ENCODE results near the gene QSER1. TPM values are rescaled to one million over a fixed set of nuclear protein-coding genes. Genes with fewer than 3 reads are reported as not detected.

QSER1 gene
- total and polyA plus RNA-seq, 2 donors (not counting 1 experiment from before 2014, with no cell fraction given): 9.6 to 17.2 TPM

DNA sequence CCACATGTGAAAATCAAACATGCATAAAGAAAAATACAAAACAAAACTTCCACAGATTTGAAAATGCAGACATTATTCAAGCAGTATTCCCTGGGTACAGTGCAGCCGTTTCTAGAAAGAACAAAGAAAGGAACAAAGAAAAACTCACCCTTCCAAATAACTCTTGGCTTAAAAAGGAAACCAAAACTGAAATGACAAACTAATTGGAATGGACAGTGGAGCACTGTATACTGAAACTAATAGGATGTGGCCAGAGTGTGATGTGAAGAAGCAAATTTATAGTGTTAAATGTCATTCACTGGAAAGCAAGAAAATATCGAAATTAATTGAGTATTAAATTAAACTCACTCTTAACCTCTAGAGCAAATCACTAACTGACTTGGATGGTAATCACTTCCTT is 55.4 kb downstream of the QSER1 start:
- Histone ChIP-seq H3K36me3 (ENCODE audit: control insufficient read depth, insufficient read depth, low read length) (no peaks in the 10 kb centered on the region), H3K4me3 (replicated peaks in 1 of 4; ENCODE audit: control extremely low read depth in 1 of 4, insufficient read depth in 1 of 4, low read depth in 3 of 4, low read length in 4 of 4) (no peak overlapping the region), H3K4me1 (ENCODE audit: control insufficient read depth, extremely low read depth, insufficient read depth, low read length) (no peaks in the 10 kb centered on the region), H3K9me3 (ENCODE audit: control insufficient read depth, insufficient read depth, low read depth, low read length) (no peaks in the 10 kb centered on the region), H3K79me2 (ENCODE audit: control insufficient read depth, insufficient read depth, low read length) (no peaks in the 10 kb centered on the region), H3K4me2 (ENCODE audit: extremely low read depth, insufficient read depth, low read length) (no peak overlapping the region), H4K20me1 (ENCODE audit: control insufficient read depth, extremely low read depth, insufficient read depth, low read length) (no peaks in the 10 kb centered on the region), H3K27me3 (ENCODE audit: control insufficient read depth, insufficient read depth, low read length) (no peaks in the 10 kb centered on the region), H3K9ac (ENCODE audit: insufficient read depth, low read length) (no peak overlapping the region), H2AFZ (ENCODE audit: low read length) (no peak overlapping the region), H3K27ac (ENCODE audit: insufficient read depth, low read length) (no peak overlapping the region)
- TF ChIP-seq EZH2 (IDR thresholded peaks at IDR 0.05; ENCODE audit: low read length, missing control alignments): no peak
- TF ChIP-seq, protein P1, sequence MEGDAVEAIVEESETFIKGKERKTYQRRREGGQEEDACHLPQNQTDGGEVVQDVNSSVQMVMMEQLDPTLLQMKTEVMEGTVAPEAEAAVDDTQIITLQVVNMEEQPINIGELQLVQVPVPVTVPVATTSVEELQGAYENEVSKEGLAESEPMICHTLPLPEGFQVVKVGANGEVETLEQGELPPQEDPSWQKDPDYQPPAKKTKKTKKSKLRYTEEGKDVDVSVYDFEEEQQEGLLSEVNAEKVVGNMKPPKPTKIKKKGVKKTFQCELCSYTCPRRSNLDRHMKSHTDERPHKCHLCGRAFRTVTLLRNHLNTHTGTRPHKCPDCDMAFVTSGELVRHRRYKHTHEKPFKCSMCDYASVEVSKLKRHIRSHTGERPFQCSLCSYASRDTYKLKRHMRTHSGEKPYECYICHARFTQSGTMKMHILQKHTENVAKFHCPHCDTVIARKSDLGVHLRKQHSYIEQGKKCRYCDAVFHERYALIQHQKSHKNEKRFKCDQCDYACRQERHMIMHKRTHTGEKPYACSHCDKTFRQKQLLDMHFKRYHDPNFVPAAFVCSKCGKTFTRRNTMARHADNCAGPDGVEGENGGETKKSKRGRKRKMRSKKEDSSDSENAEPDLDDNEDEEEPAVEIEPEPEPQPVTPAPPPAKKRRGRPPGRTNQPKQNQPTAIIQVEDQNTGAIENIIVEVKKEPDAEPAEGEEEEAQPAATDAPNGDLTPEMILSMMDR (conservative IDR thresholded peaks at IDR 0.05 in 1 of 2, IDR thresholded peaks at IDR 0.05 in 1 of 2; ENCODE audit: low read depth in 1 of 2, low read length in 2 of 2): no peak
- DNase-seq (ENCODE audit: low read depth in 2 of 2): no peak

DNA sequence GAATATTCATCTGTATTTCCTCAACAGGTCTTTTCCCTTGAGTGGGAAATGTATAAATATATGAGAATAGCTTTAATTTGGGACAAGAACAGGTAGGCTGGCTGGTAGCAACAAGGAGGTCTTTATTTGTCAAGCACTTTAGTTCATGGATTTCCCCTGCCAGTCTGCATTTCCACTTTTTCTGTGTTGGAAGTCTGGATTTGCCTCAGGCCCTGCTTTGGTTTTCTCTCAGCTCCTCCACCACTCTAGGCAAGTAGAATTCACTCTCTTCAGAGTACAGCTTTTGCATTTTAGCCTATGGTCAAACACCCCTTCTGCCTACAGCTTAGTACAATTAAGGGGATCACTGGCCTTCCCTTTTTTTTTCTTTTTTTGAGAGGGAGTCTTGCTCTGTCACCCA is 57.1 kb downstream of the QSER1 start:
- H3K27me3 ChIP-seq (ENCODE audit: control insufficient read depth, insufficient read depth, low read length): no peaks in the 10 kb centered on the region
- no peaks in the 10 kb centered on the region for H3K79me2 ChIP-seq (ENCODE audit: control insufficient read depth, insufficient read depth, low read length)
- no peaks in the 10 kb centered on the region for H3K4me1 ChIP-seq (ENCODE audit: control insufficient read depth, extremely low read depth, insufficient read depth, low read length)
- no peak overlapping the region for H3K4me2 ChIP-seq (ENCODE audit: extremely low read depth, insufficient read depth, low read length)
- TF ChIP-seq, protein P1 (conservative IDR thresholded peaks at IDR 0.05 in 1 of 2, IDR thresholded peaks at IDR 0.05 in 1 of 2; ENCODE audit: low read depth in 1 of 2, low read length in 2 of 2): no peak
- no peak for TF ChIP-seq EZH2 (IDR thresholded peaks at IDR 0.05; ENCODE audit: low read length, missing control alignments)
- no peaks in the 10 kb centered on the region for H3K36me3 ChIP-seq (ENCODE audit: control insufficient read depth, insufficient read depth, low read length)
- H3K4me3 ChIP-seq (replicated peaks in 1 of 4; ENCODE audit: control extremely low read depth in 1 of 4, insufficient read depth in 1 of 4, low read depth in 3 of 4, low read length in 4 of 4): no peak overlapping the region
- H3K27ac ChIP-seq (ENCODE audit: insufficient read depth, low read length): no peak overlapping the region
- no peaks in the 10 kb centered on the region for H3K9me3 ChIP-seq (ENCODE audit: control insufficient read depth, insufficient read depth, low read depth, low read length)
- DNase-seq (ENCODE audit: low read depth in 2 of 2): no peak
- no peak overlapping the region for H3K9ac ChIP-seq (ENCODE audit: insufficient read depth, low read length)
- H4K20me1 ChIP-seq (ENCODE audit: control insufficient read depth, extremely low read depth, insufficient read depth, low read length): no peaks in the 10 kb centered on the region
- H2AFZ ChIP-seq (ENCODE audit: low read length): no peak overlapping the region

DNA sequence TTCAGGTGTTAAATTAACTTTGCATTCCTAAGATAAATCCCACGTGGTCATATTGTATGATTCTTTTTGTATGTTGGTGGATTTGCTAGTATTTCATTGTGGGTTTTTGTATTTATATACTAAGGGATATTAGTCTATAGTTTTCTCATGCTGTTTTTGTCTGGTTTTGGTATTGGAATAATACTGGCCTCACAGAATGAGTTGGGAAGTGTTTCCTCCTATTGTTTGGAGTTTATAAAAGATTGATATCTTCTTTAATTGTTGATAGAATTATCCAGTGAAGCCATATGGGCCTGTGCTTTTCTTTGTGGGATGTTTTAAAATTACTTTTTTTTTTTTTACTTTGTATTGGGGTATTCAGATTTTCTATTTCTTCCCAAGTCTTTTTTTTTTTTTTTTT is 59.8 kb downstream of the QSER1 start:
- Histone ChIP-seq H3K36me3 (ENCODE audit: control insufficient read depth, insufficient read depth, low read length) (peaks cover 1% of the 10 kb centered on the region), H3K4me3 (replicated peaks in 1 of 4; ENCODE audit: control extremely low read depth in 1 of 4, insufficient read depth in 1 of 4, low read depth in 3 of 4, low read length in 4 of 4) (no peak overlapping the region), H2AFZ (ENCODE audit: low read length) (no peak overlapping the region), H4K20me1 (ENCODE audit: control insufficient read depth, extremely low read depth, insufficient read depth, low read length) (no peaks in the 10 kb centered on the region), H3K9ac (ENCODE audit: insufficient read depth, low read length) (no peak overlapping the region), H3K9me3 (ENCODE audit: control insufficient read depth, insufficient read depth, low read depth, low read length) (no peaks in the 10 kb centered on the region), H3K4me2 (ENCODE audit: extremely low read depth, insufficient read depth, low read length) (no peak overlapping the region), H3K27me3 (ENCODE audit: control insufficient read depth, insufficient read depth, low read length) (no peaks in the 10 kb centered on the region), H3K4me1 (ENCODE audit: control insufficient read depth, extremely low read depth, insufficient read depth, low read length) (no peaks in the 10 kb centered on the region), H3K79me2 (ENCODE audit: control insufficient read depth, insufficient read depth, low read length) (no peaks in the 10 kb centered on the region), H3K27ac (ENCODE audit: insufficient read depth, low read length) (no peak overlapping the region)
- TF ChIP-seq, protein P1 (conservative IDR thresholded peaks at IDR 0.05 in 1 of 2, IDR thresholded peaks at IDR 0.05 in 1 of 2; ENCODE audit: low read depth in 1 of 2, low read length in 2 of 2): no peak
- no peak for TF ChIP-seq EZH2 (IDR thresholded peaks at IDR 0.05; ENCODE audit: low read length, missing control alignments)
- DNase-seq (ENCODE audit: low read depth in 2 of 2): no peak
